CD4-positive, CD25-positive, alpha-beta regulatory T cell (primary cell): ENCODE results near the gene RNF34. TPM values are rescaled to one million over a fixed set of nuclear protein-coding genes. Genes with fewer than 3 reads are reported as not detected.

Experiments
- ATAC-seq, 2 donors: fragments of 150-1000 bp; cut with Tn5 transposase; one replicate each; pipeline ENCODE4 v1.10.0; 2021; ENCODE audit warnings: low read depth in 2 of 2, moderate number of reproducible peaks in 2 of 2, moderate library complexity in 1 of 2
- DNase-seq, 3 donors: peaks; one replicate each; pipeline versions ENCODE4 v3.0.0 to v3.0.0-alpha.2; 2012 to 2022; ENCODE audit warnings: mixed read lengths in 1 of 3
- H3K27ac ChIP-seq: one replicate; pipeline ENCODE4 v1.7.0; 2013; ENCODE audit warnings: mild to moderate bottlenecking, low read length; ENCODE audit not compliant: insufficient read depth, poor library complexity, severe bottlenecking
- H3K27me3 ChIP-seq: one replicate; pipeline ENCODE4 v1.7.0; 2013; ENCODE audit warnings: low read length; ENCODE audit not compliant: control insufficient read depth, insufficient read depth
- H3K36me3 ChIP-seq: one replicate; pipeline ENCODE4 v1.7.0; 2013; ENCODE audit warnings: mild to moderate bottlenecking, low read length, moderate library complexity; ENCODE audit not compliant: control insufficient read depth, insufficient read depth
- H3K4me1 ChIP-seq: 2 replicates; pipeline ENCODE4 v1.7.0; 2013; ENCODE audit warnings: mild to moderate bottlenecking, low read length; ENCODE audit not compliant: insufficient read depth, control insufficient read depth, poor library complexity, severe bottlenecking
- H3K4me3 ChIP-seq: one replicate; pipeline ENCODE4 v1.7.0; 2013; ENCODE audit warnings: low read depth, mild to moderate bottlenecking, low read length, moderate library complexity
- H3K9me3 ChIP-seq, 2 experiments: 1 replicate in 1 of 2; 2 replicates in 1 of 2; pipeline ENCODE4 v1.7.0; 2013; ENCODE audit warnings: low read length in 2 of 2, mild to moderate bottlenecking in 1 of 2, moderate library complexity in 1 of 2; ENCODE audit not compliant: control insufficient read depth in 2 of 2
- H3K27ac Mint-ChIP-seq, 3 donors: one replicate each; pipeline ENCODE4 v1.8.0; 2020 to 2022; ENCODE audit warnings: mild to moderate bottlenecking in 3 of 3, mixed read lengths in 3 of 3, moderate library complexity in 2 of 3
- H3K27me3 Mint-ChIP-seq: one replicate; pipeline ENCODE4 v1.8.0; 2022; ENCODE audit warnings: mild to moderate bottlenecking, mixed read lengths
- H3K36me3 Mint-ChIP-seq: one replicate; pipeline ENCODE4 v1.8.0; 2020; ENCODE audit warnings: mixed read lengths
- H3K4me1 Mint-ChIP-seq, 4 donors: one replicate each; pipeline ENCODE4 v1.8.0; 2020 to 2022; ENCODE audit warnings: mixed read lengths in 4 of 4, mild to moderate bottlenecking in 1 of 4
- H3K4me3 Mint-ChIP-seq, 4 donors: one replicate each; pipeline ENCODE4 v1.8.0; 2020 to 2022; ENCODE audit warnings: mild to moderate bottlenecking in 4 of 4, mixed read lengths in 4 of 4, moderate library complexity in 3 of 4
- H3K9me3 Mint-ChIP-seq, 7 donors: one replicate each; pipeline ENCODE4 v1.8.0; 2020 to 2022; ENCODE audit warnings: mixed read lengths in 7 of 7, mild to moderate bottlenecking in 3 of 7, moderate library complexity in 2 of 7
- polyA plus RNA-seq, 4 donors: library from polyadenylated mRNA; unstranded; fragments of 300-500 nt; fragmentation: Illumina TruSeq; gene quantifications; one replicate each; pipeline ENCODE4 v1.2.3, GENCODE V29; 2021
- total RNA-seq: library from RNA; stranded (reverse); gene quantifications from one replicate; pipeline ENCODE4 v1.2.3, GENCODE V29; 2022

The RNF34 gene
- total and polyA plus RNA-seq, 5 donors from 2014 or later: 59.1 to 84.9 (median 72.4) TPM

GRCh38 chr12:121470751-121471150, 70.8 kb downstream of the RNF34 start:
- H3K36me3 Mint-ChIP-seq: no peaks in the 10 kb centered on the region
- no peaks in the 10 kb centered on the region for H3K9me3 Mint-ChIP-seq
- H3K4me3 Mint-ChIP-seq: peak overlapping the region in 1 of 4 donors; percentile 77
- H3K27me3 Mint-ChIP-seq: no peaks in the 10 kb centered on the region
- H3K27ac ChIP-seq: no peak overlapping the region
- DNase-seq (no peak), ATAC-seq (no peak)
- H3K27ac Mint-ChIP-seq: peak overlapping the region in 1 of 3 donors; percentile 68
- no peaks in the 10 kb centered on the region for H3K9me3 ChIP-seq
- H3K4me1 ChIP-seq: peaks cover 14% of the 10 kb centered on the region
- no peak overlapping the region for H3K4me3 ChIP-seq
- H3K4me1 Mint-ChIP-seq: peaks cover 11 to 21% (median 19%) of the 10 kb centered on the region in 4 donors
- H3K36me3 ChIP-seq: no peaks in the 10 kb centered on the region
- H3K27me3 ChIP-seq: no peaks in the 10 kb centered on the region

DNA sequence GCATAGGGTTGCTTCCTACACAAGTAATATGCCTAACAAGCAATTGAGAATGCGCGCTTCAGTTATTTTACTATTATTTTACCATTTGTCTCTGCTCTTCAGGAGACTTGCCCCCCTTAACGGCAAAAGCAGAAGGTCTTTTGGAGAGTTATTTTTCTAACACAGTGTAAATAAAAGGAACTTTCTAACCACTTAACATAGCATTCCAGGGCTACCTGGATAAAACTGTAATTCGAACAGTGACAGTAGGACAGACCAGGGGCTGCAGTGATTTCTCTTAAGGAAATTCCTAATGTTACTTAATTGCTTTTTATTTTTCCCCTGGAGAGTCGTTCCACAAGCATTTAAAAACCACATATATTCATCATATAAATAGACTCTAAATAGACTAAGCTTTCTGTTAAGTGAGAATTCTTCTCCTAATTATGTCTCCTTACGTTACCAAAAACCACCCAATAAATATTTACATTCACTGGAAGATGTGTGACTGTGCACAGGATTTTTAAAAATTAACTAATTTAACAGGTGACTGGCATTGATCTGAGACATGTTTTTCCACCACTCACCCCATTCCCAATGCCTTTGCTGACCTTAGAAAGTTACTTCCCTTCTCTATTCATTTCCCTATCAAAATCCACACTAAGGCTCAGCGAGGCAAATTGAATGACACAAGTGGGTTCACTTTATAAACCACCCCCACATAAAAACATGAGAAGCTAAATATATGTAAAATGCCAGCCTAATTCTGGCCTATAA, 72.4 kb downstream of the RNF34 start:
- Histone ChIP-seq H3K9me3 (no peaks in the 10 kb centered on the region), H3K4me3 (no peak overlapping the region), H3K36me3 (no peaks in the 10 kb centered on the region), H3K4me1 (peaks cover 8% of the 10 kb centered on the region), H3K27ac (no peak overlapping the region), H3K27me3 (no peaks in the 10 kb centered on the region)
- H3K4me3 Mint-ChIP-seq: no peak overlapping the region
- H3K4me1 Mint-ChIP-seq: peaks cover 6 to 15% (median 13%) of the 10 kb centered on the region in 4 donors
- no peaks in the 10 kb centered on the region for H3K36me3 Mint-ChIP-seq
- H3K27ac Mint-ChIP-seq: no peak overlapping the region
- H3K9me3 Mint-ChIP-seq: no peaks in the 10 kb centered on the region
- ATAC-seq: no peak
- DNase-seq: no peak
- H3K27me3 Mint-ChIP-seq: no peaks in the 10 kb centered on the region

Other genes with a start within 250 kb of the RNF34 start
- gene P2RX4, start 190.0 kb upstream of the RNF34 start, total RNA-seq: 38.1 TPM
- 10 to 100 TPM; 27.8 to 33.7 (median 28.4) TPM for gene P2RX4, start 190.0 kb upstream of the RNF34 start, polyA plus RNA-seq
- 11.7 TPM for gene CAMKK2, start 103.4 kb upstream of the RNF34 start, total RNA-seq
- gene CAMKK2, start 103.4 kb upstream of the RNF34 start, polyA plus RNA-seq: 10 to 100 TPM in 3 of 4 donors, 1 to 10 TPM in 1; 9.6 to 15.2 (median 13.4) TPM
- gene ANAPC5, start 47.7 kb upstream of the RNF34 start, total RNA-seq: 128 TPM
- 100 to 1,000 TPM; 113 to 141 (median 139) TPM for gene ANAPC5, start 47.7 kb upstream of the RNF34 start, polyA plus RNA-seq
- 128 TPM for gene KDM2B, start 180.9 kb downstream of the RNF34 start, total RNA-seq
- gene KDM2B, start 180.9 kb downstream of the RNF34 start, polyA plus RNA-seq: 10 to 100 TPM in 3 of 4 donors, 1 to 10 TPM in 1; 9.4 to 12.2 (median 11.0) TPM
- gene ORAI1, start 226.4 kb downstream of the RNF34 start, total RNA-seq: 53.5 TPM
- gene ORAI1, start 226.4 kb downstream of the RNF34 start, polyA plus RNA-seq: 100 to 1,000 TPM; 142 to 181 (median 173) TPM